ENCODE results near the gene FFAR4. TPM values are rescaled to one million over a fixed set of nuclear protein-coding genes. Genes with fewer than 3 reads are reported as not detected.

The FFAR4 gene
- total RNA-seq, 1 donor from 2014 or later, result not detected

DNA sequence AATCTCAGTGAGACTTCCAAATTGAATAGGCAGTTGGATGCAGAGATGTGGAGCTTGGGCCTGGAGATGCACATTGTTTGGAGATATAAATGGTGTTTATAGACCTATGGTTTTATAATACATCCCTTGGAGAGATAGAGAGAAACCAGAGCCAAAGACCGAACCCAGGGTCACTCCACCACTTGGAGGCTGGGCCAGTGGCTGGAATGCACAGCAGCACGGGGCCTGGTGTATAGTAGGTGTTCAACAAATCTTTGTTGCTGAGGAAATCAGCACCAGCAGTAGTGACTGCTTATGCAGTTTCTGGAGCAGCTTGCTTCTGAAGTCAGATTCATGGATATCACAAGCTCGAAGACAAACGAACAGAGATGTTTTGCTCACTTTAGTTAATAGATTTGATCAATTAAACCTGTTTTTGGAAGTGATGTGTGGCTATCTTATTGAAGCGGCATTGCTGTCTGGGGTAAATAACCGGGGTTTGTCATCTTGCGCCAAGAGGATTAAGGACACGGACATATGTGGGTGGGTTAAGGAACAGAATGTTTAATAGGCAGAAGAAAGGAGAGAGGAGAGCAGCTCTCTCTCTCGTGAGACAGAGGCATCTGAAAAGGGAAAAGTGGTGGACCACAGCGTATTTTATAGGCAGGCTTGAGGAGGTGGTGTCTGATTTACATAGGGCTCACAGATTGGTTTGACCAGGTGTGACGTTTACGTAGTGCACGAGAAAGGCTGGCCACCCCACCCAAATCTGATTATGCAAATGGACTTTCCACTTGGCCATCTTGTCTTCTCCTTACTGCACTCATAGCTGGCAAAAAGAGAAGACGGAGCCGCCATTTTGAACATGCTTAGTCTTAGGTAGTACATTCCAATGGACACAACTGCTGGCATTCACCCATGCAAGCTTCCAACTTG, 23.4 kb downstream of the FFAR4 start:
- no peak overlapping the region for H3K27ac Mint-ChIP-seq (ENCODE audit: unreplicated experiment)
- TF ChIP-seq, protein P1, sequence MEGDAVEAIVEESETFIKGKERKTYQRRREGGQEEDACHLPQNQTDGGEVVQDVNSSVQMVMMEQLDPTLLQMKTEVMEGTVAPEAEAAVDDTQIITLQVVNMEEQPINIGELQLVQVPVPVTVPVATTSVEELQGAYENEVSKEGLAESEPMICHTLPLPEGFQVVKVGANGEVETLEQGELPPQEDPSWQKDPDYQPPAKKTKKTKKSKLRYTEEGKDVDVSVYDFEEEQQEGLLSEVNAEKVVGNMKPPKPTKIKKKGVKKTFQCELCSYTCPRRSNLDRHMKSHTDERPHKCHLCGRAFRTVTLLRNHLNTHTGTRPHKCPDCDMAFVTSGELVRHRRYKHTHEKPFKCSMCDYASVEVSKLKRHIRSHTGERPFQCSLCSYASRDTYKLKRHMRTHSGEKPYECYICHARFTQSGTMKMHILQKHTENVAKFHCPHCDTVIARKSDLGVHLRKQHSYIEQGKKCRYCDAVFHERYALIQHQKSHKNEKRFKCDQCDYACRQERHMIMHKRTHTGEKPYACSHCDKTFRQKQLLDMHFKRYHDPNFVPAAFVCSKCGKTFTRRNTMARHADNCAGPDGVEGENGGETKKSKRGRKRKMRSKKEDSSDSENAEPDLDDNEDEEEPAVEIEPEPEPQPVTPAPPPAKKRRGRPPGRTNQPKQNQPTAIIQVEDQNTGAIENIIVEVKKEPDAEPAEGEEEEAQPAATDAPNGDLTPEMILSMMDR (IDR thresholded peaks at IDR 0.05; ENCODE audit: partially characterized antibody, unreplicated experiment), result no peak
- peaks cover 3% of the 10 kb centered on the region for H3K9me3 Mint-ChIP-seq (ENCODE audit: unreplicated experiment)
- no peak for DNase-seq
- H3K4me1 Mint-ChIP-seq (ENCODE audit: low read depth, unreplicated experiment), result peaks cover 6% of the 10 kb centered on the region
- H3K36me3 Mint-ChIP-seq (ENCODE audit: unreplicated experiment), result no peaks in the 10 kb centered on the region
- peaks cover 13% of the 10 kb centered on the region for H3K27me3 Mint-ChIP-seq (ENCODE audit: unreplicated experiment)
- no peak overlapping the region for H3K4me3 Mint-ChIP-seq (ENCODE audit: unreplicated experiment)

DNA sequence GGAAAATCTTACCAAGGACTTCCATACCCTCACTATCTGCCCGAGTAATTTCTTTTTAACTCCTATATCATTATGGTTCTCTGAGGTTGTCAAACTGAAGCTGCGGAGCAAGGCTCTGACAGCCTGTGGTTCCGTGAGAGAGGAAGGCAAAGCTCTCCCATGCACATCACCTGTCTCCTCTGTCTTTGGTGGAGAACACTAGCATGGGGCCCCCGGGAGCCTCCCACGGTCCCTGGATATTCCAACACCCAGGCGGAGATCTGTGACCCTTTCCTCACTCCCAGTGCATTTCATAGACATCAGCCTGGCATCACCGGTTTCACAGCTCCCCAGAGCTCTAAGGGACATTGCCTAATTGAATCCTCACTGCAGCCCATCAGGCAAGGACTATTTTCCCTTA, 24.2 kb downstream of the FFAR4 start:
- Mint-ChIP-seq H3K4me3 (ENCODE audit: unreplicated experiment) (no peak overlapping the region), H3K36me3 (ENCODE audit: unreplicated experiment) (no peaks in the 10 kb centered on the region), H3K9me3 (ENCODE audit: unreplicated experiment) (peaks cover 3% of the 10 kb centered on the region), H3K27ac (ENCODE audit: unreplicated experiment) (no peak overlapping the region), H3K4me1 (ENCODE audit: low read depth, unreplicated experiment) (peaks cover 6% of the 10 kb centered on the region), H3K27me3 (ENCODE audit: unreplicated experiment) (peaks cover 15% of the 10 kb centered on the region)
- no peak for DNase-seq
- TF ChIP-seq, protein P1 (IDR thresholded peaks at IDR 0.05; ENCODE audit: partially characterized antibody, unreplicated experiment), result no peak

DNA sequence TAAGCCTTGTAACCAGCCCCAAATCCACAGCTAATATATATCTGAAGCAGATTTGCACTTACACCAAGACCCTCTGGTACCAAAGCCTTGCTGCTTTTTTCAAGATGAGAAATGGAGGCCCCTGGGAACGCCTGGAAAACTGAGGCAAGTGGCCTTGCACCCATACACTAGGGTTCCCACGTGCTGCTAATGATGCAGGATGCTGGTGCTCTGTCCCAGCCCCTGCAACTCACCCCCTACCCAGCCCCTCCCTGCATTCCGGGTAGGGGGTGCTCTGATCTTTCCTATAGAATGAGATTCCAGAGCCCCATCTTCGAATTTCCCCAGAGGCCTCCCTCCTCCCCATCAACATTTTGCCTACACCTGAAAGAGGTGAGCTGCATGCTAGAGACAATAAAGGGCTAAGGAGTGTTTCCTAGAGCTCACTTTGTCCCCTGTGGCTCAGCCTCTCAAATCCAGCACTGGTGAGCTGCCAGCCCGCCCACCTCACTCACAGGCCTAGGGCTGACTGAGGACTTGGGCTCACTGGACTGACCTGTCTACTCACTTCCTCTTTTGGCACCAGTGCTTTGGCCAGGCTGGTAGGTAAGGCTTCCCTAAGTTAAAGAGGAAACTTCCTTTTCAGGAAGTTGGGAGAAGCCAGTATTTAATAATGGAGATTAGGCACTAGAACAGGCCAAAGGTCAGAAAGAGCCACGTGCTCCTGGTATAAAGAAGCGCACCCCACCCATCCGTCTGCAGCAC, 24.8 kb downstream of the FFAR4 start:
- no peak overlapping the region for H3K27ac Mint-ChIP-seq (ENCODE audit: unreplicated experiment)
- H3K9me3 Mint-ChIP-seq (ENCODE audit: unreplicated experiment), result peaks cover 3% of the 10 kb centered on the region
- no peak overlapping the region for H3K4me3 Mint-ChIP-seq (ENCODE audit: unreplicated experiment)
- H3K36me3 Mint-ChIP-seq (ENCODE audit: unreplicated experiment), result no peaks in the 10 kb centered on the region
- no peak for DNase-seq
- H3K4me1 Mint-ChIP-seq (ENCODE audit: low read depth, unreplicated experiment), result peaks cover 6% of the 10 kb centered on the region
- peaks cover 10% of the 10 kb centered on the region for H3K27me3 Mint-ChIP-seq (ENCODE audit: unreplicated experiment)
- TF ChIP-seq, protein P1 (IDR thresholded peaks at IDR 0.05; ENCODE audit: partially characterized antibody, unreplicated experiment), result no peak

DNA sequence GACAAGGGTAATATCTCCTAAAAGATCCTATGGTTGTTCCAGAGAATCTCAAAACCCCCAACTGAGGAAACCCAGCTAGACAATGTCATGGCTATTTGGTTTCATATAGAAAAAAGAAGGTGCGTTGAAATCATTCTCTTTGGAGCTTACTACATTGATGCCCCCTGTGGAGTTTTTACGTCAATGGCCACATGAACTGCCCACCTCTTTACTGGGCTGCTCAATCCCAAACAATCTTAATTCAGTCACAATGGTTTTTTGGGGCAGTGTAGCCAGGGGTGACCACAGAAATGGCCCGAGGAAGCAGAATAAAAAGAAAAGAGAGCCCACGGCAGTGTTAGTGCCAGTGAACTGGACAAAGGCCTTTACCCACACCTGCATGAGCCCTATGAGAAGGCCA, 26.8 kb downstream of the FFAR4 start:
- Mint-ChIP-seq H3K36me3 (ENCODE audit: unreplicated experiment) (no peaks in the 10 kb centered on the region), H3K9me3 (ENCODE audit: unreplicated experiment) (no peaks in the 10 kb centered on the region), H3K4me3 (ENCODE audit: unreplicated experiment) (no peak overlapping the region), H3K27me3 (ENCODE audit: unreplicated experiment) (peaks cover 5% of the 10 kb centered on the region), H3K4me1 (ENCODE audit: low read depth, unreplicated experiment) (peaks cover 6% of the 10 kb centered on the region), H3K27ac (ENCODE audit: unreplicated experiment) (no peak overlapping the region)
- TF ChIP-seq, protein P1 (IDR thresholded peaks at IDR 0.05; ENCODE audit: partially characterized antibody, unreplicated experiment), result no peak
- no peak for DNase-seq
